Activated T-helper 1 cell treated with Interleukin-2 at 50 U/mL for 16 hours (primary cell): ENCODE measurements around the gene DIRAS3.
"Not testable (repeated sequence)": the region's sequence is repeated elsewhere in the genome, so short reads cannot be mapped to it uniquely, and the experiment has no call there.

Experiments
- DNase-seq: peaks from one replicate; pipeline ENCODE4 v3.0.0-alpha.2; 2020; ENCODE audit warnings: low read depth

Gene DIRAS3

GRCh38 chr1:68049941-68050878 lies at the start of gene DIRAS3:
TSS of gene DIRAS3 (minus strand) at chr1:68050627. CDS start at chr1:68047297, 3,330 bp downstream.
- DNase-seq: no peak

GRCh38 chr1:68093737-68094136 lies 43.3 kb upstream of the DIRAS3 start:
- no peak for DNase-seq

- DNase-seq: no peak
These were observed 36.8 kb upstream of the DIRAS3 start for GRCh38 chr1:68087184-68087583.

GRCh38 chr1:68085752-68086151 lies 35.3 kb upstream of the DIRAS3 start:
- DNase-seq: no peak

- no peak for DNase-seq
These were observed 33.3 kb upstream of the DIRAS3 start for GRCh38 chr1:68083686-68084085.

GRCh38 chr1:68081775-68082283 lies 31.4 kb upstream of the DIRAS3 start:
- no peak for DNase-seq

GRCh38 chr1:68078647-68079046 lies 28.2 kb upstream of the DIRAS3 start:
- no peak for DNase-seq

GRCh38 chr1:68074472-68074871 lies 24.0 kb upstream of the DIRAS3 start:
- DNase-seq: no peak

- no peak for DNase-seq
These were observed 15.3 kb upstream of the DIRAS3 start for GRCh38 chr1:68065766-68066165.

- DNase-seq: not testable (repeated sequence)
These were observed 7.6 kb upstream of the DIRAS3 start for GRCh38 chr1:68058053-68058452.

GRCh38 chr1:68057564-68057963 lies 7.1 kb upstream of the DIRAS3 start:
- DNase-seq: no peak

GRCh38 chr1:68057050-68057449 lies 6.6 kb upstream of the DIRAS3 start:
- DNase-seq: no peak

- DNase-seq: no peak
These were observed 1.0 kb upstream of the DIRAS3 start for GRCh38 chr1:68051475-68051874.

GRCh38 chr1:68047659-68048026 lies 2.8 kb downstream of the DIRAS3 start:
- DNase-seq: no peak

GRCh38 chr1:68046885-68047658 lies 3.4 kb downstream of the DIRAS3 start:
- no peak for DNase-seq

GRCh38 chr1:68046423-68046822 lies 4.0 kb downstream of the DIRAS3 start:
- no peak for DNase-seq

GRCh38 chr1:68045511-68046180 lies 4.8 kb downstream of the DIRAS3 start:
- no peak for DNase-seq

GRCh38 chr1:68043443-68044090 lies 6.9 kb downstream of the DIRAS3 start:
- DNase-seq: no peak

GRCh38 chr1:68036946-68037345 lies 13.5 kb downstream of the DIRAS3 start:
- no peak for DNase-seq

GRCh38 chr1:68029444-68029843 lies 21.0 kb downstream of the DIRAS3 start:
- DNase-seq: no peak

GRCh38 chr1:68028566-68028965 lies 21.9 kb downstream of the DIRAS3 start:
- DNase-seq: no peak
